ENCODE data around the gene ERG28.
A peak's percentile ranks its signal among the peaks of the same experiment; 100 is the strongest.

The ERG28 gene

DNA sequence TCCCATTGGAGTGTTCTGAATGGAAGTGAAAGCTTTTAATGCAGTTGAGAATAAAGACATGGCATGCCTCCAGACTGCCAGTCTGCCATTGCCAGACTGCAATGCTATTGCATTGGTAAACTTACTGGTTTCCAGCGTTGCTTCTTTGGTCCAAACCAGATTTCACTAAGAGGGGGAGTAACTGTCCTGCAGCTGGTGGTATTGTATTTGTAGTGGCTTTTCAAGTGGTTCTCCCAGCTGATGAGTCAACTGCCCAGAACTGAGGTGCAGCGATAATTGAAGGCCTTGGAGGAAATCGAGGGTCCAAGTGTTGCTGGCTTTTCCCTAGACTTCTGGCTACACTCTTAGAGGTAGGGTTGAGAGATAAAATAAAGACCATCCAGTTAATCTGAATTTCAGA, 31.9 kb downstream of the ERG28 start:
- Mint-ChIP-seq H3K27ac (no peak overlapping the region), H3K4me3 (no peak overlapping the region), H3K27me3 (no peaks in the 10 kb centered on the region), H3K9me3 (no peaks in the 10 kb centered on the region), H3K4me1 (ENCODE audit: low read depth in 2 of 2) (no peaks in the 10 kb centered on the region), H3K36me3 (ENCODE audit: insufficient read depth) (peaks cover under 1% of the 10 kb centered on the region)
- DNase-seq (no peak), ATAC-seq (replicated peaks) (no peak)

- no peak overlapping the region for H3K4me3 Mint-ChIP-seq
- peaks cover 4% of the 10 kb centered on the region for H3K36me3 Mint-ChIP-seq (ENCODE audit: insufficient read depth)
- no peak for DNase-seq
- H3K27me3 Mint-ChIP-seq, result no peaks in the 10 kb centered on the region
- H3K27ac Mint-ChIP-seq, result no peak overlapping the region
- ATAC-seq (replicated peaks), result no peak
- no peaks in the 10 kb centered on the region for H3K9me3 Mint-ChIP-seq
- H3K4me1 Mint-ChIP-seq (ENCODE audit: low read depth in 2 of 2), result no peaks in the 10 kb centered on the region
Measured at GRCh38 chr14:75627406-75627805, 33.3 kb downstream of the ERG28 start.

DNA sequence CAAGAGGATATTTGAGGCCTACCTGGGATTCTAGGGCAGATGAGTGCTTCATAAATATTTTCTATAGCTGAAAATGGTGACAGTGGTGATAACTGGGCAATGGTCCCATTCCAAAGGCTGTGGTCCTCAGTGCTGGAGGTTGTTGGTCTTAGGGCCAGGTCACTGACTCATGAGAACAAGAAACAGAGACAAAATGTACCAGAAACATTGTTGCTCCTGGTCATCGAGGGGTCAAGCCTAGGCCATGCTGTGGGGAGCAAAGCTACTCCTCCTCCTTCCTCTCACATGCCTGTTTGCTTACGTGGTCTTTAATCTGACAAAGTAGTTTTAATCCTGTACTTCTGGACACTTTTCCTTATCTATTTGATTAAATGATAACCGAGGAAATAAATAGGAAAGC, 33.8 kb downstream of the ERG28 start:
- Mint-ChIP-seq H3K9me3 (no peaks in the 10 kb centered on the region), H3K4me1 (ENCODE audit: low read depth in 2 of 2) (no peaks in the 10 kb centered on the region), H3K27me3 (no peaks in the 10 kb centered on the region)

GRCh38 chr14:75626396-75626795, 34.3 kb downstream of the ERG28 start:
- no peak for ATAC-seq (replicated peaks)
- H3K36me3 Mint-ChIP-seq (ENCODE audit: insufficient read depth), result peaks cover 4% of the 10 kb centered on the region
- no peaks in the 10 kb centered on the region for H3K27me3 Mint-ChIP-seq

More for the DNA sequence above, 33.8 kb downstream of the ERG28 start:
- no peak overlapping the region for H3K27ac Mint-ChIP-seq
- no peak overlapping the region for H3K4me3 Mint-ChIP-seq
- H3K36me3 Mint-ChIP-seq (ENCODE audit: insufficient read depth), result peaks cover 4% of the 10 kb centered on the region
- ATAC-seq (replicated peaks) (no peak), DNase-seq (no peak)

GRCh38 chr14:75625034-75625433, 35.6 kb downstream of the ERG28 start:
- no peaks in the 10 kb centered on the region for H3K4me1 Mint-ChIP-seq (ENCODE audit: low read depth in 2 of 2)
- H3K27ac Mint-ChIP-seq, result no peak overlapping the region
- DNase-seq, result no peak
- peaks cover 4% of the 10 kb centered on the region for H3K36me3 Mint-ChIP-seq (ENCODE audit: insufficient read depth)
- H3K4me3 Mint-ChIP-seq, result no peak overlapping the region
- H3K9me3 Mint-ChIP-seq, result no peaks in the 10 kb centered on the region
- ATAC-seq (replicated peaks), result no peak
- no peaks in the 10 kb centered on the region for H3K27me3 Mint-ChIP-seq

More at GRCh38 chr14:75626396-75626795, 34.3 kb downstream of the ERG28 start:
- H3K27ac Mint-ChIP-seq, result no peak overlapping the region
- H3K4me3 Mint-ChIP-seq, result no peak overlapping the region
- no peaks in the 10 kb centered on the region for H3K9me3 Mint-ChIP-seq
- no peak for DNase-seq
- H3K4me1 Mint-ChIP-seq (ENCODE audit: low read depth in 2 of 2), result no peaks in the 10 kb centered on the region

GRCh38 chr14:75619548-75619947, 41.1 kb downstream of the ERG28 start:
- Mint-ChIP-seq H3K4me1 (ENCODE audit: low read depth in 2 of 2) (no peaks in the 10 kb centered on the region), H3K4me3 (no peak overlapping the region), H3K9me3 (no peaks in the 10 kb centered on the region), H3K27me3 (no peaks in the 10 kb centered on the region), H3K36me3 (ENCODE audit: insufficient read depth) (peaks cover 4% of the 10 kb centered on the region), H3K27ac (no peak overlapping the region)
- ATAC-seq (replicated peaks), result no peak
- DNase-seq, result no peak

DNA sequence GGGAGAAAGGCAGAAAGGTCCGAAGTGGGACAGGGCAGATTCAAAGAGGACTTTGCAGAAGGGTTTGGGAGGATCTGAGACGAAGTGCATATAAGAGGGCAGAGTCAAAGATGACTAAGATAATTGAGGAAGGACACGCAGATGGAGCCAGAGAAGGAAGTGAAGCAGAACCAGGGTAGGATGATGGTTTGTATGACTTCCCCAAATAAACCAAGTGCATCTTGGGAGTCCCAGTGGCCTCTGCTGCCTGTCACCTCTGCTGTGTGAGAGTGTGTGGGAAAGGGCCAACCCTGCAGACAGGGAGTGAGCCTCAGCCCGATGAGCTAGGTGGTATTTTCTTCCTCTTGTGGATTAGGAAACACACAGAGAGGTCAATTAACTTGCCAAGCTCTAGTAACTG, 45.5 kb downstream of the ERG28 start:
- DNase-seq (no peak), ATAC-seq (replicated peaks) (no peak)
- Mint-ChIP-seq H3K27ac (no peak overlapping the region), H3K36me3 (ENCODE audit: insufficient read depth) (no peaks in the 10 kb centered on the region), H3K9me3 (peaks cover 0 to 1% of the 10 kb centered on the region in 2 donors), H3K4me3 (no peak overlapping the region), H3K4me1 (ENCODE audit: low read depth in 2 of 2) (no peaks in the 10 kb centered on the region), H3K27me3 (no peaks in the 10 kb centered on the region)

DNA sequence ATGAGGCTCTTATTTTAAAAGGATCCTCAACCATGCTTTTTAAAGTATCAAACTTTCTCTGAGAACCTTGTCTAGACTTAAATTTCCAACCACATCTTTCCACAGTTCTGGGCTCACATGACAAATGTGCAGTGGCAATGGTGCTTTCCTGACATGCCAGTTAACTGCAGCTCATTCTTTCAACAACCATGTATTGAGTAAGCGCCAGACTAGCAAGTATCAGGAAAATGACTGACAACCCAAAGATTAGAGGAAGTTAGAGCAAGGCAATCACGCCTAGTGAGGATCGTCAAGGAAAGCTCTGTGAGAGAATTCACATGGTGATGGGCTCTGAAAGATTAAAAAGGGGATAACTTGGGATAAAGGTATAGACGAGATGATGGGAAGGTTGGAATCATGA, 46.5 kb downstream of the ERG28 start:
- Mint-ChIP-seq H3K27ac (no peak overlapping the region), H3K4me1 (ENCODE audit: low read depth in 2 of 2) (no peaks in the 10 kb centered on the region), H3K27me3 (no peaks in the 10 kb centered on the region), H3K9me3 (peaks cover 0 to 1% of the 10 kb centered on the region in 2 donors), H3K36me3 (ENCODE audit: insufficient read depth) (no peaks in the 10 kb centered on the region), H3K4me3 (no peak overlapping the region)
- DNase-seq, result no peak
- no peak for ATAC-seq (replicated peaks)

DNA sequence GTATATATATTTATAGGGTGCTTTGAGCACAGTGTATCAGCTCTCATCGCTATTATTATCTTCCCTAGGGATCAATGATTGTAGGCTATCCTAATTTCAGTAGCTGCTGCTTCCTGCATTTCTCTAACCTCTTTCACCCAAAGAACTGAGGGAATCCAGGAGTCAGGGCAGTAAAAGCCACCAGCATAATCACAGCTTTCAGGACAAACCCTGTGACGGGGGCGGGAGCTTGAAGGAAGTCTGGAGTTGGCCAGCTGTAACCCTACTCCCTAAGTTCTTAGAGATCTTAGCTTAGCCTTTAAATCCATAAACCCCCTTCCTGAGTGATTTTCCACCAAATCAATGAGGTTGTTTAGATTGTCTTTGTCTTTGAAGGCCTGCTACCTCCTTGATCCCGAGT, 48.5 kb downstream of the ERG28 start:
- no peak overlapping the region for H3K27ac Mint-ChIP-seq
- no peaks in the 10 kb centered on the region for H3K36me3 Mint-ChIP-seq (ENCODE audit: insufficient read depth)
- ATAC-seq (replicated peaks), result no peak
- no peak for DNase-seq
- H3K9me3 Mint-ChIP-seq, result peaks cover 0 to 3% of the 10 kb centered on the region in 2 donors
- no peaks in the 10 kb centered on the region for H3K4me1 Mint-ChIP-seq (ENCODE audit: low read depth in 2 of 2)
- peaks cover 0 to 8% of the 10 kb centered on the region in 2 donors for H3K27me3 Mint-ChIP-seq
- H3K4me3 Mint-ChIP-seq, result no peak overlapping the region

DNA sequence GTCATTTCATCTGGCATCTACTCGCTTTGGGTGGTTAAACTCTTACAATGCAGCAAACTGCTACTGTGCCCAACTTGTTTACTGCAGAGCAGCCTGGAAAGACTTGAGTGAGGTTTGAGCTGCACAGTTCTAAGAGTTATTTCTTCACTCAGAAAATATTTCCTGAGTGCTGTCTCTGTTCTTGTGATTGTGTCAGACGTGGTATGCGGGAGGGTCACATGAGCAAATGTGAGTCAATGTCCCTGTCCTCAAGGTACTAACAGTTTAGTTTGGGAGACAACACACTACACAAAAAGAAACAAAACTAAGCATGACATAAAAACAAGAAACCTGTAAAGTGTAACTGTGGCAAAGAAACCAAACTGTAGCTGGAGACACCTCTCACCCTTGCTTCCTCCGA, 49.8 kb downstream of the ERG28 start:
- H3K27ac Mint-ChIP-seq, result no peak overlapping the region

GRCh38 chr14:75609606-75610475, 50.8 kb downstream of the ERG28 start:
- H3K27me3 Mint-ChIP-seq, result peaks cover 0 to 8% of the 10 kb centered on the region in 2 donors
- H3K4me3 Mint-ChIP-seq, result no peak overlapping the region
- H3K9me3 Mint-ChIP-seq, result peaks cover 0 to 3% of the 10 kb centered on the region in 2 donors
- ATAC-seq (replicated peaks) (no peak), DNase-seq (no peak)
- no peaks in the 10 kb centered on the region for H3K4me1 Mint-ChIP-seq (ENCODE audit: low read depth in 2 of 2)
- no peaks in the 10 kb centered on the region for H3K36me3 Mint-ChIP-seq (ENCODE audit: insufficient read depth)
- H3K27ac Mint-ChIP-seq, result no peak overlapping the region

More for the DNA sequence above, 49.8 kb downstream of the ERG28 start:
- ATAC-seq (replicated peaks) (no peak), DNase-seq (no peak)
- H3K36me3 Mint-ChIP-seq (ENCODE audit: insufficient read depth), result no peaks in the 10 kb centered on the region
- no peaks in the 10 kb centered on the region for H3K4me1 Mint-ChIP-seq (ENCODE audit: low read depth in 2 of 2)
- H3K4me3 Mint-ChIP-seq, result no peak overlapping the region
- peaks cover 0 to 8% of the 10 kb centered on the region in 2 donors for H3K27me3 Mint-ChIP-seq
- peaks cover 0 to 3% of the 10 kb centered on the region in 2 donors for H3K9me3 Mint-ChIP-seq

- no peak overlapping the region for H3K4me3 Mint-ChIP-seq
- ATAC-seq (replicated peaks) (no peak), DNase-seq (no peak)
- H3K4me1 Mint-ChIP-seq (ENCODE audit: low read depth in 2 of 2), result no peaks in the 10 kb centered on the region
- H3K27ac Mint-ChIP-seq, result peak overlapping the region in 1 of 2 donors; percentile 69
- no peaks in the 10 kb centered on the region for H3K36me3 Mint-ChIP-seq (ENCODE audit: insufficient read depth)
- H3K27me3 Mint-ChIP-seq, result peaks cover 0 to 8% of the 10 kb centered on the region in 2 donors
- peaks cover 0 to 3% of the 10 kb centered on the region in 2 donors for H3K9me3 Mint-ChIP-seq
Measured at GRCh38 chr14:75609116-75609515, 51.6 kb downstream of the ERG28 start.

DNA sequence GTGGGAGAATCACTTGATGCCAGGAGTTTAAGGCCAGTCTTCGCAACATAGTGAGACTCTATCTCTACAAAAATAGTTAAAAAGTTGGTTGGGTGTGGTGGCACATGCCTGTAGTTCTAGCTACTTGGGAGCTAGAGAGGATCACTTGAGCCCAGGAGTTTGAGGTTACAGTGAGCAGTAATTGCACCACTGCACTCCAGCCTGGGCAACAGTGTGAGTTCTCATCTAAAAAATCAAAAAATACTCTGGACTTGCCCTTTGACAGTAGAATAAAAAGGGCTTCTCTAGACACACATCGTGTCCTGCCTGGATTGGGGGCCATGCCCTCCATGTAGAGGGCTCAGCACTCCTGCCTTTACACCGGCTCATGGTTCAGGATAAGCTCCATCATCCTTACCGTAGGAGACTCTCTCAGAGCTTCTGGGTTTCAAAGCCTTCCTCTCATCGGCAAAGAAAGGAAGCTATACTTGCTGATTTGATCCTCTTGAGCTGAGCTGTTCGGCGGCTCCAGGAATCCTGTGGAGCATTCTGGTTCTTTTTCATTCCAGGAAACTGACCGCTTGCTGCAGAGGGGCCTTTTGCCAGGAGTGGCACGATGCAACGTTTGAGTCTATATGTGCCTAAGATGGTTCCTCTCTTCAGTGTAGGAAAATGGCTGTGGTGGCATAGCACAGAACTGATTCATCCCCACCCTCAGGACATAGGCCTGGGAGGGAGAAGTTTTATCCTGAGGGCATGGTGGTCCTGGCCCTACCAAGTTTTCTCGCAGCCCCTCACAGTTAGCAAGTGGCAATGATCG, 52.6 kb downstream of the ERG28 start:
- no peaks in the 10 kb centered on the region for H3K4me1 Mint-ChIP-seq (ENCODE audit: low read depth in 2 of 2)
- H3K27ac Mint-ChIP-seq, result no peak overlapping the region
- peaks cover 0 to 8% of the 10 kb centered on the region in 2 donors for H3K27me3 Mint-ChIP-seq
- no peaks in the 10 kb centered on the region for H3K36me3 Mint-ChIP-seq (ENCODE audit: insufficient read depth)
- DNase-seq (no peak), ATAC-seq (replicated peaks) (no peak)
- H3K4me3 Mint-ChIP-seq, result no peak overlapping the region
- peaks cover 0 to 3% of the 10 kb centered on the region in 2 donors for H3K9me3 Mint-ChIP-seq

DNA sequence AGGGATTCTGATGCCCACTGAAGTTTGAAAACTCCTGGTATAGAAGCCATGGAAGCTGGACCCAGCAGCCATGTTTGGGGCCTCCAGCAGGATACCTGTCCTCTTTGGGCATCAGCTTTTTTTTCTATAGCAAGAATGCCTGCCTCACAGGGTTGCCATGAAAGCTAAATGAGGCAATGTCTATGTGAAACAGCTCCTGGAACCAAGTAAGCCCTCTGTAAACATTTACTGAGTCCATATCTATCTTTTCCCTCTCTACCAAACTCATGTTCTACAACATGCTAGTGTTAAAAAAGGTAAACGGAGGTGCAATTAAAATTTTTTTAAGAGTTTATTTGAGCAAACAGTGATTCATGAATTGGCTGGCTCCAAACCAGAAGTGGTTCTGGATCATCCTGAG, 53.6 kb downstream of the ERG28 start:
- Mint-ChIP-seq H3K4me1 (ENCODE audit: low read depth in 2 of 2) (no peaks in the 10 kb centered on the region), H3K36me3 (ENCODE audit: insufficient read depth) (no peaks in the 10 kb centered on the region), H3K4me3 (no peak overlapping the region), H3K27ac (no peak overlapping the region), H3K27me3 (peaks cover 0 to 8% of the 10 kb centered on the region in 2 donors), H3K9me3 (peaks cover 0 to 2% of the 10 kb centered on the region in 2 donors)
- ATAC-seq (replicated peaks) (no peak), DNase-seq (no peak)

Data from effector memory CD8-positive, alpha-beta T cell (primary cell).